HEK293 (cell line): ENCODE data around the gene RING1.

Source experiments
- CTCF ChIA-PET: fragments of 350-600 bp; formaldehyde crosslinking; extraction: SDS; loops from one replicate; lab custom pipeline; 2021; ENCODE audit warnings: antibody characterized with exemption; lab: Yijun Ruan, JAX
- POLR2A ChIA-PET: fragments of 300-600 bp; formaldehyde crosslinking; extraction: SDS; loops from one replicate; lab custom pipeline; 2020; ENCODE audit warnings: antibody characterized with exemption, inconsistent platforms; lab: Yijun Ruan, JAX
- H3K27ac ChIP-seq: fragments of 200-500 bp; sonication (Bioruptor generic); 2 replicates; pipeline ENCODE4 v1.5.1; 2014; ENCODE audit warnings: low read depth, low read length, control low read depth, inconsistent platforms; ENCODE audit errors: extremely low read depth
- H3K36me3 ChIP-seq, 2 experiments: fragments of 200-500 bp in 1 of 2; sonication (Bioruptor generic) in 1 of 2; 1 replicate in 1 of 2; 2 replicates in 1 of 2; pipeline ENCODE4 v1.5.1; 2014 to 2017; ENCODE audit warnings: inconsistent platforms in 2 of 2, low read length in 2 of 2; ENCODE audit not compliant: control insufficient read depth in 2 of 2, insufficient read depth in 1 of 2
- H3K4me1 ChIP-seq: fragments of 200-500 bp; sonication (Bioruptor generic); 2 replicates; pipeline ENCODE4 v1.5.1; 2014; ENCODE audit warnings: mild to moderate bottlenecking, low read length, inconsistent platforms; ENCODE audit not compliant: control insufficient read depth, insufficient read depth
- H3K4me3 ChIP-seq: 2 replicates; pipeline ENCODE4 v1.5.1; 2011; ENCODE audit warnings: low read depth, mild to moderate bottlenecking, control low read depth, low read length, moderate library complexity
- H3K9me3 ChIP-seq: fragments of 200-500 bp; sonication (Bioruptor generic); 2 replicates; pipeline ENCODE4 v1.5.1; 2014; ENCODE audit warnings: low read depth, low read length, inconsistent platforms; ENCODE audit not compliant: control insufficient read depth, insufficient read depth
- EGR2 ChIP-seq: fragments of 450-650 bp; formaldehyde crosslinking; IDR thresholded peaks from 2 replicates; pipeline ENCODE4 v1.5.1; 2016; ENCODE audit warnings: low read depth, missing biosample characterization, missing genetic modification characterization
- PRDM1 ChIP-seq: fragments of 450-650 bp; formaldehyde crosslinking; IDR thresholded peaks from 2 replicates; pipeline ENCODE4; 2016; ENCODE audit warnings: missing biosample characterization, missing genetic modification characterization
- ZBTB48 ChIP-seq: fragments of 450-650 bp; formaldehyde crosslinking; IDR thresholded peaks from 2 replicates; pipeline ENCODE4 v1.5.1; 2016; ENCODE audit warnings: missing biosample characterization, missing genetic modification characterization
- ZFHX2 ChIP-seq: fragments of 450-650 bp; formaldehyde crosslinking; conservative IDR thresholded peaks from 2 replicates; pipeline ENCODE4 v1.5.1; 2016; ENCODE audit warnings: missing biosample characterization, missing genetic modification characterization
- ZNF140 ChIP-seq: fragments of 450-650 bp; formaldehyde crosslinking; IDR thresholded peaks from 2 replicates; pipeline ENCODE4 v1.5.1; 2016; ENCODE audit warnings: missing biosample characterization, missing genetic modification characterization
- ZNF157 ChIP-seq: fragments of 450-650 bp; formaldehyde crosslinking; IDR thresholded peaks from 2 replicates; pipeline ENCODE4 v1.5.1; 2016; ENCODE audit warnings: missing biosample characterization, missing genetic modification characterization
- ZNF169 ChIP-seq: fragments of 450-650 bp; formaldehyde crosslinking; IDR thresholded peaks from 2 replicates; pipeline ENCODE4 v1.5.1; 2016; ENCODE audit warnings: missing biosample characterization, missing genetic modification characterization
- ZNF292 ChIP-seq: fragments of 450-650 bp; formaldehyde crosslinking; IDR thresholded peaks from 2 replicates; pipeline ENCODE4 v1.5.1; 2016; ENCODE audit warnings: low read depth, missing biosample characterization, missing genetic modification characterization, borderline replicate concordance
- ZNF341 ChIP-seq: fragments of 450-650 bp; formaldehyde crosslinking; IDR thresholded peaks from 2 replicates; pipeline ENCODE4; 2016; ENCODE audit warnings: low read depth, missing biosample characterization, missing genetic modification characterization
- ZNF366 ChIP-seq: fragments of 450-650 bp; formaldehyde crosslinking; conservative IDR thresholded peaks from 2 replicates; pipeline ENCODE4 v1.5.1; 2016; ENCODE audit warnings: missing biosample characterization, missing genetic modification characterization
- ZNF571 ChIP-seq: fragments of 450-650 bp; formaldehyde crosslinking; IDR thresholded peaks from 2 replicates; pipeline ENCODE4 v1.5.0; 2017; ENCODE audit warnings: missing biosample characterization, missing genetic modification characterization
- ZNF792 ChIP-seq: fragments of 450-650 bp; formaldehyde crosslinking; IDR thresholded peaks from 2 replicates; pipeline ENCODE4 v1.5.1; 2016; ENCODE audit warnings: missing biosample characterization, missing genetic modification characterization
- TF ChIP-seq, protein P1 (sequence below): fragments of 450-650 bp; formaldehyde crosslinking; IDR thresholded peaks from 2 replicates; pipeline ENCODE4 v1.5.1; 2016; ENCODE audit warnings: missing biosample characterization, missing genetic modification characterization
- TF ChIP-seq, protein P2 (sequence below): fragments of 450-650 bp; IDR thresholded peaks from 2 replicates; pipeline ENCODE4 v1.5.1; 2018; ENCODE audit warnings: missing biosample characterization, missing genetic modification characterization
- TF ChIP-seq, protein P3 (sequence below): fragments of 450-650 bp; formaldehyde crosslinking; IDR thresholded peaks from 2 replicates; pipeline ENCODE4 v1.5.1; 2017; ENCODE audit warnings: missing biosample characterization, missing genetic modification characterization
- TF ChIP-seq, protein P4 (sequence below): fragments of 450-650 bp; formaldehyde crosslinking; IDR thresholded peaks from 2 replicates; pipeline ENCODE4 v1.5.1; 2016; ENCODE audit warnings: missing biosample characterization, missing genetic modification characterization
- TF ChIP-seq, protein P5 (sequence below): fragments of 450-650 bp; formaldehyde crosslinking; IDR thresholded peaks from 2 replicates; pipeline ENCODE4 v1.5.1; 2016; ENCODE audit warnings: missing biosample characterization, missing genetic modification characterization
- TF ChIP-seq, protein P6 (sequence below): fragments of 450-650 bp; formaldehyde crosslinking; IDR thresholded peaks from 2 replicates; pipeline ENCODE4 v1.5.1; 2016; ENCODE audit warnings: missing biosample characterization, missing genetic modification characterization

The RING1 gene

DNA sequence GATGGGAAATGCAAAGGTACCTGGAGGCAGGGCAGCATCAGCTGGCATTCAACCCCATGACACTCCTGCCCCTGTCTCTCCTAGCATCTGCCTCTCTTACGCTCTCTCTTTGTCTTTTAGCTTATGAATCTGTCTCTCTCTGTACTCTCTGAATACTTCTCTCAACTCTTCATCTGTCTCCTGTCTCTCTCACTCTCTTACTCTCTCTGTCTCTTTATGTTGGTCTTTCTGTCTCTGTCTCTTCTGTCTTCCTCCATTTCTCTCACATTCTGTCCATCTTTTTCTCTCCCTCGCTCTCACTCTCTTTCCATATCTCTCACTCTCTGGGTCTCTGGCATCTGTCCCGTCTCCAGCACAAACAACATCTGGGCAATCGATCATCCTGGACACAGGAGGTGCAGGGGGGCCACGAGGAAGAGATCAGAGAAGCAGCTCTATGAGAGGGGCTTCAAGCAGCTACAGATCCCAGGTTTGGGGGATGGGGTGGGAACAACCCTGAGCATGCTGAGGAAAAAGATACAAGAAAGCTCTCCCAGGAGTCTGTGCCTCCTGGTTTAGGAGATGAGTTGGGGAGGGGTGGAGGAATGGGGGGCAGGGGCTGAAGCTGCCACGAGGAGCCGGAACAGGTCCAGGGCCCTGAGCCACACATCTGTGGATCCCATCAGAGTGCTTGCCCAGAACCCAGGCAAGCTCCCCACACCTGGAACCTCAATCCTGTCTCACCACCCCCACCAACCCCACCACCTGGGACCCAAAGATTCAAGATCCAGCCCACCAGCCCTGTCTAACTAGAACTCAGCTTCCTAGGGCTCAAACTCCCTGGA is 18.5 kb upstream of the RING1 start:
- CTCF ChIA-PET = interaction anchor here (1.4 to 2.5 kb wide), 4 partner anchors 8 to 64 kb away, joined by 6 to 10 read pairs (median 8); no protein-coding TSS in a partner anchor

DNA sequence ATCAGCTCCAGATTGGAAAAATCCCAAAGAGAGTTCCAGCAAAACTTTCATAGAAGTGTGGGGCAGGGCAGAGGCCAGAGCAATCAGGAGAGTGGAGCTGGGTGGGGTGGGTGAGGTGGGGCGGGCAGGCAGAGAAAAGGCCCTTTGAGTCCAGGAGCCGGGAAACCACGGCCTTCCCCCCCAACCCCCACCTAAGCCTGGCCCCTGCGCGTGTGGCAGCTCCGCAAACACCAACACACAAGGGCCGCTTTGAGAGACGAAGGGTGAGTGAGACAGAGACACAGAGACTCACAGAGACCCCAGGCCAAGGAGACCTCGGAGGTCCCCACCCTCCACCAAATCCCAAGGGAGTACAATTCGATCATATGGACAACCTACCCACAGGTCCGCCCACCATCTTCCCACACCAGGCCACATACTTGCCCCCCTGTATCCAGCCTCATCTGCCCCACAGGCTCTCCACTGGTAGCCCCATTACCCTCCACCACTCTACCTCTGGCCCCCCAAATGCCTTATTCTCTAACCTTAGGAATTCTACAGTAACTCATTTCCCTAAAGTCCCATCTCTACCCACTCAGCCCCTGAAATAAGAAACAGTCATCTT is 17.7 kb upstream of the RING1 start:
- peak; percentile 91 for TF ChIP-seq EGR2
- TF ChIP-seq ZNF341 (tag by site-specific recombination) = no peak
- TF ChIP-seq ZNF157 (tag by site-specific recombination) = no peak
- TF ChIP-seq ZFHX2 (tag by site-specific recombination) = peak; percentile 77
- TF ChIP-seq, protein P1, sequence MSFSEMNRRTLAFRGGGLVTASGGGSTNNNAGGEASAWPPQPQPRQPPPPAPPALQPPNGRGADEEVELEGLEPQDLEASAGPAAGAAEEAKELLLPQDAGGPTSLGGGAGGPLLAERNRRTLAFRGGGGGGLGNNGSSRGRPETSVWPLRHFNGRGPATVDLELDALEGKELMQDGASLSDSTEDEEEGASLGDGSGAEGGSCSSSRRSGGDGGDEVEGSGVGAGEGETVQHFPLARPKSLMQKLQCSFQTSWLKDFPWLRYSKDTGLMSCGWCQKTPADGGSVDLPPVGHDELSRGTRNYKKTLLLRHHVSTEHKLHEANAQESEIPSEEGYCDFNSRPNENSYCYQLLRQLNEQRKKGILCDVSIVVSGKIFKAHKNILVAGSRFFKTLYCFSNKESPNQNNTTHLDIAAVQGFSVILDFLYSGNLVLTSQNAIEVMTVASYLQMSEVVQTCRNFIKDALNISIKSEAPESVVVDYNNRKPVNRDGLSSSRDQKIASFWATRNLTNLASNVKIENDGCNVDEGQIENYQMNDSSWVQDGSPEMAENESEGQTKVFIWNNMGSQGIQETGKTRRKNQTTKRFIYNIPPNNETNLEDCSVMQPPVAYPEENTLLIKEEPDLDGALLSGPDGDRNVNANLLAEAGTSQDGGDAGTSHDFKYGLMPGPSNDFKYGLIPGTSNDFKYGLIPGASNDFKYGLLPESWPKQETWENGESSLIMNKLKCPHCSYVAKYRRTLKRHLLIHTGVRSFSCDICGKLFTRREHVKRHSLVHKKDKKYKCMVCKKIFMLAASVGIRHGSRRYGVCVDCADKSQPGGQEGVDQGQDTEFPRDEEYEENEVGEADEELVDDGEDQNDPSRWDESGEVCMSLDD (tag by site-specific recombination) = no peak
- Histone ChIP-seq H3K4me3 (no peak overlapping the region), H3K4me1 (peaks cover 3% of the 10 kb centered on the region; the same call in 1 of the 2 replicates), H3K27ac (no peak overlapping the region), H3K36me3 (peaks cover 2 to 21% of the 10 kb centered on the region in 2 experiments; a peak in 1 of 3 replicates), H3K9me3 (no peaks in the 10 kb centered on the region)
- CTCF ChIA-PET = interaction anchor here (0.6 to 2.5 kb wide), 5 partner anchors 14 to 154 kb away, joined by 4 to 10 read pairs (median 6); no protein-coding TSS in a partner anchor
- POLR2A ChIA-PET = interaction anchor here (0.7 to 1.5 kb wide), 3 partner anchors 9 to 42 kb away, joined by 3 to 6 read pairs (median 3); partner anchors contain the start of gene RING1

More for the DNA sequence above, 18.5 kb upstream of the RING1 start:
- Histone ChIP-seq H3K4me3 (no peak overlapping the region), H3K36me3 (peaks cover 0 to 13% of the 10 kb centered on the region in 2 experiments; a peak in 1 of 3 replicates), H3K4me1 (peaks cover 3% of the 10 kb centered on the region; the same call in 1 of the 2 replicates), H3K9me3 (no peaks in the 10 kb centered on the region), H3K27ac (no peak overlapping the region)
- TF ChIP-seq PRDM1 (peak; percentile 68; the same call in 1 of the 2 replicates), ZNF366 (peak; percentile 93), ZNF169 (tag by site-specific recombination) (no peak), ZNF571 (tag by site-specific recombination) (0 out of 2 replicates have a peak, but pooled peaks have one; percentile 47), ZBTB48 (tag by site-specific recombination) (no peak)
- TF ChIP-seq, protein P2, sequence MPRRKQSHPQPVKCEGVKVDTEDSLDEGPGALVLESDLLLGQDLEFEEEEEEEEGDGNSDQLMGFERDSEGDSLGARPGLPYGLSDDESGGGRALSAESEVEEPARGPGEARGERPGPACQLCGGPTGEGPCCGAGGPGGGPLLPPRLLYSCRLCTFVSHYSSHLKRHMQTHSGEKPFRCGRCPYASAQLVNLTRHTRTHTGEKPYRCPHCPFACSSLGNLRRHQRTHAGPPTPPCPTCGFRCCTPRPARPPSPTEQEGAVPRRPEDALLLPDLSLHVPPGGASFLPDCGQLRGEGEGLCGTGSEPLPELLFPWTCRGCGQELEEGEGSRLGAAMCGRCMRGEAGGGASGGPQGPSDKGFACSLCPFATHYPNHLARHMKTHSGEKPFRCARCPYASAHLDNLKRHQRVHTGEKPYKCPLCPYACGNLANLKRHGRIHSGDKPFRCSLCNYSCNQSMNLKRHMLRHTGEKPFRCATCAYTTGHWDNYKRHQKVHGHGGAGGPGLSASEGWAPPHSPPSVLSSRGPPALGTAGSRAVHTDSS (tag by site-specific recombination) = no peak
- POLR2A ChIA-PET = interaction anchor here (0.7 to 1.5 kb wide), 4 partner anchors 10 to 218 kb away, joined by 3 to 6 read pairs (median 3); partner anchors contain the start of gene RING1

DNA sequence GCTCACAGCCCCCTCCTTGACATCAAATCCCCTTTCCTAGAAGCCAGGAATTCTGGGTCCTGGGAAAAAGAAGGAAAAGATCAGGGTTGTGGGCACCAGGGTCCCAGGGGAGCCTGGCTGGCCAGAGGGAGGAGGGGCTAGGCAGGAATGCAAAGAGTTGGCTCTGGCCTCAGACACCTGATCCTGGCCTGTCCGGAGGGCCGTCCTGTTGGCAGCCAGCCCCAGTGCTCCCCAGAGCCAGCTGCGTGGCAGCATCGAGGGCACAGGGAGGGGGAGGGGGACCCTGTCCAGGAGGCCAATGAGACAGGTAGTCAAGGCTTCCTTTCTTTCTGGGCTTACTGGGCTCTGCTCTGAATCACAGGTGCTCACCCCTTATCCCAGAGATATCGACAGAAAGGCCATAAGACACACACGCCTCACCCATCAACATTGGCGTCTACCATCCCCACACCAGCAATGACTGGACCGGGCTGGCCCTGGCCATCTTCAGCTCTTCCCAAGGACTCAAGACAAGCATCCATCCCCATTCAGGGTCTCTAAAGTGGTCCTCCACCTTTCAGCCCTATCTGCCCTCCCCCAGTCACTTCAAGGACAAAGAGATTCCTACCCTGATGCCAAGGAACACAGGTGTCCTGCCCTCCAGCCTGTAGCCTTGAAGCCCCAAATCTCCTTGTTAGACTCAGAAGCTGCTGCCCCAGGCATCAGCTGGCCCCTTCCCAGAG is 16.8 kb upstream of the RING1 start:
- no peak overlapping the region for H3K27ac ChIP-seq
- ChIA-PET POLR2A (no interaction called here), CTCF (interaction anchor here (0.5 to 1.1 kb wide), 3 partner anchors 18 to 153 kb away, joined by 3 to 5 read pairs (median 3); no protein-coding TSS in a partner anchor)
- H3K4me1 ChIP-seq = peaks cover 3% of the 10 kb centered on the region; the same call in 1 of the 2 replicates
- H3K36me3 ChIP-seq = peaks cover 11 to 30% of the 10 kb centered on the region in 2 experiments; a peak in 2 of 3 replicates
- no peaks in the 10 kb centered on the region for H3K9me3 ChIP-seq
- no peak overlapping the region for H3K4me3 ChIP-seq
- TF ChIP-seq ZNF140 (tag by site-specific recombination) = no peak
- TF ChIP-seq, protein P3, sequence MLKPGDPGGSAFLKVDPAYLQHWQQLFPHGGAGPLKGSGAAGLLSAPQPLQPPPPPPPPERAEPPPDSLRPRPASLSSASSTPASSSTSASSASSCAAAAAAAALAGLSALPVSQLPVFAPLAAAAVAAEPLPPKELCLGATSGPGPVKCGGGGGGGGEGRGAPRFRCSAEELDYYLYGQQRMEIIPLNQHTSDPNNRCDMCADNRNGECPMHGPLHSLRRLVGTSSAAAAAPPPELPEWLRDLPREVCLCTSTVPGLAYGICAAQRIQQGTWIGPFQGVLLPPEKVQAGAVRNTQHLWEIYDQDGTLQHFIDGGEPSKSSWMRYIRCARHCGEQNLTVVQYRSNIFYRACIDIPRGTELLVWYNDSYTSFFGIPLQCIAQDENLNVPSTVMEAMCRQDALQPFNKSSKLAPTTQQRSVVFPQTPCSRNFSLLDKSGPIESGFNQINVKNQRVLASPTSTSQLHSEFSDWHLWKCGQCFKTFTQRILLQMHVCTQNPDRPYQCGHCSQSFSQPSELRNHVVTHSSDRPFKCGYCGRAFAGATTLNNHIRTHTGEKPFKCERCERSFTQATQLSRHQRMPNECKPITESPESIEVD (tag by site-specific recombination) = no peak
- TF ChIP-seq, protein P4, sequence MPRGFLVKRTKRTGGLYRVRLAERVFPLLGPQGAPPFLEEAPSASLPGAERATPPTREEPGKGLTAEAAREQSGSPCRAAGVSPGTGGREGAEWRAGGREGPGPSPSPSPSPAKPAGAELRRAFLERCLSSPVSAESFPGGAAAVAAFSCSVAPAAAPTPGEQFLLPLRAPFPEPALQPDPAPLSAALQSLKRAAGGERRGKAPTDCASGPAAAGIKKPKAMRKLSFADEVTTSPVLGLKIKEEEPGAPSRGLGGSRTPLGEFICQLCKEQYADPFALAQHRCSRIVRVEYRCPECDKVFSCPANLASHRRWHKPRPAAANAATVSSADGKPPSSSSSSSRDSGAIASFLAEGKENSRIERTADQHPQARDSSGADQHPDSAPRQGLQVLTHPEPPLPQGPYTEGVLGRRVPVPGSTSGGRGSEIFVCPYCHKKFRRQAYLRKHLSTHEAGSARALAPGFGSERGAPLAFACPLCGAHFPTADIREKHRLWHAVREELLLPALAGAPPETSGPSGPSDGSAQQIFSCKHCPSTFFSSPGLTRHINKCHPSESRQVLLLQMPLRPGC (tag by site-specific recombination) = no peak
- TF ChIP-seq ZNF341 (tag by site-specific recombination) = no peak
- TF ChIP-seq, protein P5, sequence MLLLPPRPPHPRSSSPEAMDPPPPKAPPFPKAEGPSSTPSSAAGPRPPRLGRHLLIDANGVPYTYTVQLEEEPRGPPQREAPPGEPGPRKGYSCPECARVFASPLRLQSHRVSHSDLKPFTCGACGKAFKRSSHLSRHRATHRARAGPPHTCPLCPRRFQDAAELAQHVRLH (tag by site-specific recombination) = no peak
- TF ChIP-seq, protein P6, sequence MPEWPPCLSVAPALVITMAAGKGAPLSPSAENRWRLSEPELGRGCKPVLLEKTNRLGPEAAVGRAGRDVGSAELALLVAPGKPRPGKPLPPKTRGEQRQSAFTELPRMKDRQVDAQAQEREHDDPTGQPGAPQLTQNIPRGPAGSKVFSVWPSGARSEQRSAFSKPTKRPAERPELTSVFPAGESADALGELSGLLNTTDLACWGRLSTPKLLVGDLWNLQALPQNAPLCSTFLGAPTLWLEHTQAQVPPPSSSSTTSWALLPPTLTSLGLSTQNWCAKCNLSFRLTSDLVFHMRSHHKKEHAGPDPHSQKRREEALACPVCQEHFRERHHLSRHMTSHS (tag by site-specific recombination) = no peak
- TF ChIP-seq ZNF792 (tag by site-specific recombination) = no peak
- TF ChIP-seq ZNF292 (tag by site-specific recombination) = no peak
